ENCODE data around the gene TUBB4A. TPM values are rescaled to one million over a fixed set of nuclear protein-coding genes. Genes with fewer than 3 reads are reported as not detected.
"Not testable (repeated sequence)": the region's sequence is repeated elsewhere in the genome, so short reads cannot be mapped to it uniquely, and the experiment has no call there.

TUBB4A gene
- total RNA-seq, 1 experiment from 2014 or later, result not detected

- H3K4me3 Mint-ChIP-seq (ENCODE audit: unreplicated experiment), result no peak overlapping the region
- no peaks in the 10 kb centered on the region for H3K27me3 Mint-ChIP-seq (ENCODE audit: insufficient read depth, unreplicated experiment)
- BruUV-seq (replicated peaks), result no TSS peak
- H3K36me3 Mint-ChIP-seq (ENCODE audit: insufficient read depth, unreplicated experiment), result no peaks in the 10 kb centered on the region
- ChIA-PET CTCF (interaction anchor here (0.7 kb wide), 1 partner anchor 21 kb away, joined by 3 read pairs; no protein-coding TSS in a partner anchor), POLR2A (no interaction called here)
- no peak for TF ChIP-seq CTCF (IDR thresholded peaks at IDR 0.05; ENCODE audit: unreplicated experiment)
- DNase-seq (ENCODE audit: unreplicated experiment), result no peak
- no peaks in the 10 kb centered on the region for H3K9me3 Mint-ChIP-seq (ENCODE audit: unreplicated experiment)
- H3K27ac Mint-ChIP-seq (ENCODE audit: low read depth, unreplicated experiment), result no peak overlapping the region
- intact Hi-C loops (cut with micrococcal nuclease), result loop anchor here (5.0 kb wide), 1 partner anchor 47 kb away; no protein-coding TSS in a partner anchor
- H3K4me1 Mint-ChIP-seq (ENCODE audit: insufficient read depth, unreplicated experiment), result peaks cover 17% of the 10 kb centered on the region
Measured at GRCh38 chr19:6514926-6515544, 12.9 kb upstream of the TUBB4A start.

- no peak for DNase-seq (ENCODE audit: unreplicated experiment)
- Mint-ChIP-seq H3K4me1 (ENCODE audit: insufficient read depth, unreplicated experiment) (peaks cover 13% of the 10 kb centered on the region), H3K36me3 (ENCODE audit: insufficient read depth, unreplicated experiment) (no peaks in the 10 kb centered on the region), H3K27ac (ENCODE audit: low read depth, unreplicated experiment) (no peak overlapping the region), H3K27me3 (ENCODE audit: insufficient read depth, unreplicated experiment) (no peaks in the 10 kb centered on the region), H3K9me3 (ENCODE audit: unreplicated experiment) (no peaks in the 10 kb centered on the region), H3K4me3 (ENCODE audit: unreplicated experiment) (no peak overlapping the region)
- intact Hi-C loops (cut with micrococcal nuclease), result no loop called here
- ChIA-PET POLR2A (no interaction called here), CTCF (no interaction called here)
- no peak for TF ChIP-seq CTCF (IDR thresholded peaks at IDR 0.05; ENCODE audit: unreplicated experiment)
- no TSS peak for BruUV-seq (replicated peaks)
Measured at GRCh38 chr19:6514089-6514488, 12.0 kb upstream of the TUBB4A start.

GRCh38 chr19:6510618-6511017, 8.5 kb upstream of the TUBB4A start:
- Mint-ChIP-seq H3K4me3 (ENCODE audit: unreplicated experiment) (no peak overlapping the region), H3K27me3 (ENCODE audit: insufficient read depth, unreplicated experiment) (no peaks in the 10 kb centered on the region), H3K27ac (ENCODE audit: low read depth, unreplicated experiment) (no peak overlapping the region), H3K9me3 (ENCODE audit: unreplicated experiment) (no peaks in the 10 kb centered on the region), H3K4me1 (ENCODE audit: insufficient read depth, unreplicated experiment) (no peaks in the 10 kb centered on the region), H3K36me3 (ENCODE audit: insufficient read depth, unreplicated experiment) (no peaks in the 10 kb centered on the region)
- no TSS peak for BruUV-seq (replicated peaks)
- ChIA-PET POLR2A (interaction anchor here (0.6 to 1.3 kb wide), 2 partner anchors 51 to 227 kb away, joined by 3 read pairs; partner anchors contain the start of gene SLC25A23), CTCF (interaction anchor here (0.6 to 1.2 kb wide), 2 partner anchors 121 to 122 kb away, joined by 3 read pairs; no protein-coding TSS in a partner anchor)
- no peak for DNase-seq (ENCODE audit: unreplicated experiment)
- intact Hi-C loops (cut with micrococcal nuclease), result no loop called here
- TF ChIP-seq CTCF (IDR thresholded peaks at IDR 0.05; ENCODE audit: unreplicated experiment), result no peak

- BruUV-seq (replicated peaks), result no TSS peak
- H3K27ac Mint-ChIP-seq (ENCODE audit: low read depth, unreplicated experiment), result no peak overlapping the region
- H3K4me1 Mint-ChIP-seq (ENCODE audit: insufficient read depth, unreplicated experiment), result no peaks in the 10 kb centered on the region
- CTCF ChIA-PET, result no interaction called here
- TF ChIP-seq CTCF (IDR thresholded peaks at IDR 0.05; ENCODE audit: unreplicated experiment), result no peak
- DNase-seq (ENCODE audit: unreplicated experiment), result no peak
- POLR2A ChIA-PET, result interaction anchor here (0.6 kb wide), 1 partner anchor 15 kb away, joined by 3 read pairs; no protein-coding TSS in a partner anchor
- intact Hi-C loops (cut with micrococcal nuclease), result no loop called here
- H3K27me3 Mint-ChIP-seq (ENCODE audit: insufficient read depth, unreplicated experiment), result no peaks in the 10 kb centered on the region
- H3K4me3 Mint-ChIP-seq (ENCODE audit: unreplicated experiment), result no peak overlapping the region
- no peaks in the 10 kb centered on the region for H3K36me3 Mint-ChIP-seq (ENCODE audit: insufficient read depth, unreplicated experiment)
- no peaks in the 10 kb centered on the region for H3K9me3 Mint-ChIP-seq (ENCODE audit: unreplicated experiment)
Measured at GRCh38 chr19:6509118-6509971, 7.2 kb upstream of the TUBB4A start.

- DNase-seq (ENCODE audit: unreplicated experiment); H3K27me3 Mint-ChIP-seq (ENCODE audit: insufficient read depth, unreplicated experiment); POLR2A ChIA-PET; H3K9me3 Mint-ChIP-seq (ENCODE audit: unreplicated experiment); H3K4me3 Mint-ChIP-seq (ENCODE audit: unreplicated experiment); H3K4me1 Mint-ChIP-seq (ENCODE audit: insufficient read depth, unreplicated experiment); H3K36me3 Mint-ChIP-seq (ENCODE audit: insufficient read depth, unreplicated experiment); intact Hi-C loops (cut with micrococcal nuclease); H3K27ac Mint-ChIP-seq (ENCODE audit: low read depth, unreplicated experiment); BruUV-seq (replicated peaks): not testable (repeated sequence)
- CTCF ChIA-PET, result interaction anchor here (0.6 to 1.5 kb wide), 3 partner anchors 8 to 355 kb away, joined by 3 to 7 read pairs (median 4); no protein-coding TSS in a partner anchor
Measured at GRCh38 chr19:6508028-6508771, 6.1 kb upstream of the TUBB4A start.

Measured in MCF 10A (cell line).